Measurements from ENCODE around the gene STAC2. TPM values are rescaled to one million over a fixed set of nuclear protein-coding genes. Genes with fewer than 3 reads are reported as not detected.

Gene STAC2
- polyA plus RNA-seq, 2 of the 4 experiments (the other 2 are of a cell fraction): 0.03 to 0.26 TPM

- no peak for ATAC-seq
- 93% methylated on average over 15 of the region's 15 CpGs for WGBS (ENCODE audit: missing lambda C conversion rate)
- no peak overlapping the region for H3K4me2 ChIP-seq
- H3K4me1 ChIP-seq: no peaks in the 10 kb centered on the region
- H3K4me3 ChIP-seq: no peak overlapping the region
- TF ChIP-seq CEBPB (IDR thresholded peaks at IDR 0.05): no peak
- TF ChIP-seq, protein P1, sequence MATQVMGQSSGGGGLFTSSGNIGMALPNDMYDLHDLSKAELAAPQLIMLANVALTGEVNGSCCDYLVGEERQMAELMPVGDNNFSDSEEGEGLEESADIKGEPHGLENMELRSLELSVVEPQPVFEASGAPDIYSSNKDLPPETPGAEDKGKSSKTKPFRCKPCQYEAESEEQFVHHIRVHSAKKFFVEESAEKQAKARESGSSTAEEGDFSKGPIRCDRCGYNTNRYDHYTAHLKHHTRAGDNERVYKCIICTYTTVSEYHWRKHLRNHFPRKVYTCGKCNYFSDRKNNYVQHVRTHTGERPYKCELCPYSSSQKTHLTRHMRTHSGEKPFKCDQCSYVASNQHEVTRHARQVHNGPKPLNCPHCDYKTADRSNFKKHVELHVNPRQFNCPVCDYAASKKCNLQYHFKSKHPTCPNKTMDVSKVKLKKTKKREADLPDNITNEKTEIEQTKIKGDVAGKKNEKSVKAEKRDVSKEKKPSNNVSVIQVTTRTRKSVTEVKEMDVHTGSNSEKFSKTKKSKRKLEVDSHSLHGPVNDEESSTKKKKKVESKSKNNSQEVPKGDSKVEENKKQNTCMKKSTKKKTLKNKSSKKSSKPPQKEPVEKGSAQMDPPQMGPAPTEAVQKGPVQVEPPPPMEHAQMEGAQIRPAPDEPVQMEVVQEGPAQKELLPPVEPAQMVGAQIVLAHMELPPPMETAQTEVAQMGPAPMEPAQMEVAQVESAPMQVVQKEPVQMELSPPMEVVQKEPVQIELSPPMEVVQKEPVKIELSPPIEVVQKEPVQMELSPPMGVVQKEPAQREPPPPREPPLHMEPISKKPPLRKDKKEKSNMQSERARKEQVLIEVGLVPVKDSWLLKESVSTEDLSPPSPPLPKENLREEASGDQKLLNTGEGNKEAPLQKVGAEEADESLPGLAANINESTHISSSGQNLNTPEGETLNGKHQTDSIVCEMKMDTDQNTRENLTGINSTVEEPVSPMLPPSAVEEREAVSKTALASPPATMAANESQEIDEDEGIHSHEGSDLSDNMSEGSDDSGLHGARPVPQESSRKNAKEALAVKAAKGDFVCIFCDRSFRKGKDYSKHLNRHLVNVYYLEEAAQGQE (IDR thresholded peaks at IDR 0.05): no peak
- no peak for TF ChIP-seq TFCP2L1 (CRISPR knock-in tag; IDR thresholded peaks at IDR 0.05)
- no peak for TF ChIP-seq POLR2A (IDR thresholded peaks at IDR 0.05; ENCODE audit: low read length)
- no peak for TF ChIP-seq RARB (CRISPR knock-in tag; IDR thresholded peaks at IDR 0.05)
- TF ChIP-seq CBX8 (IDR thresholded peaks at IDR 0.05): no peak
- TF ChIP-seq KDM1A (IDR thresholded peaks at IDR 0.05; ENCODE audit: low read depth): no peak
- TF ChIP-seq FOSB (CRISPR knock-in tag; IDR thresholded peaks at IDR 0.05): no peak
- TF ChIP-seq CHD4 (IDR thresholded peaks at IDR 0.05; ENCODE audit: borderline replicate concordance): no peak
- TF ChIP-seq HEYL (CRISPR knock-in tag; IDR thresholded peaks at IDR 0.05): no peak
- TF ChIP-seq, protein P2, sequence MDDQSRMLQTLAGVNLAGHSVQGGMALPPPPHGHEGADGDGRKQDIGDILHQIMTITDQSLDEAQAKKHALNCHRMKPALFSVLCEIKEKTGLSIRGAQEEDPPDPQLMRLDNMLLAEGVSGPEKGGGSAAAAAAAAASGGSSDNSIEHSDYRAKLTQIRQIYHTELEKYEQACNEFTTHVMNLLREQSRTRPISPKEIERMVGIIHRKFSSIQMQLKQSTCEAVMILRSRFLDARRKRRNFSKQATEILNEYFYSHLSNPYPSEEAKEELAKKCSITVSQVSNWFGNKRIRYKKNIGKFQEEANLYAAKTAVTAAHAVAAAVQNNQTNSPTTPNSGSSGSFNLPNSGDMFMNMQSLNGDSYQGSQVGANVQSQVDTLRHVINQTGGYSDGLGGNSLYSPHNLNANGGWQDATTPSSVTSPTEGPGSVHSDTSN (IDR thresholded peaks at IDR 0.05): no peak
- TF ChIP-seq JUN (IDR thresholded peaks at IDR 0.05): no peak
- H3K27ac ChIP-seq: no peak overlapping the region
- H3K9me3 ChIP-seq: no peaks in the 10 kb centered on the region
- FAIRE-seq: no peak
- no peak for DNase-seq (ENCODE audit: low read depth in 1 of 2, low spot score in 1 of 2)
- ChIA-PET CTCF (interaction anchor here (0.5 to 7.1 kb wide), 12 partner anchors 9 to 58 kb away, joined by 3 to 69 read pairs (median 4); no protein-coding TSS in a partner anchor), POLR2A (interaction anchor here (0.6 kb wide), 1 partner anchor 266 kb away, joined by 3 read pairs; no protein-coding TSS in a partner anchor)
These were observed 39.2 kb downstream of the STAC2 start for GRCh38 chr17:39186481-39187002.

GRCh38 chr17:39183720-39184119 is 42.0 kb downstream of the STAC2 start:
- FAIRE-seq (no peak), DNase-seq (ENCODE audit: low read depth in 1 of 2, low spot score in 1 of 2) (no peak), ATAC-seq (no peak; a peak in 1 of 6 replicates)
- WGBS (ENCODE audit: missing lambda C conversion rate): 89% methylated on average over 10 of the region's 10 CpGs
- Histone ChIP-seq H3K9me3 (no peaks in the 10 kb centered on the region), H3K4me2 (no peak overlapping the region), H3K4me3 (no peak overlapping the region), H3K4me1 (peaks cover 3% of the 10 kb centered on the region), H3K27ac (no peak overlapping the region)
- TF ChIP-seq MAZ (IDR thresholded peaks at IDR 0.05; ENCODE audit: borderline replicate concordance, low read depth, low read length): no peak
- TF ChIP-seq TP53 (CRISPR knock-in tag; IDR thresholded peaks at IDR 0.05): no peak
- TF ChIP-seq POLR2A (IDR thresholded peaks at IDR 0.05; ENCODE audit: low read length): no peak
- no peak for TF ChIP-seq CBX2 (IDR thresholded peaks at IDR 0.05; ENCODE audit: borderline replicate concordance, low read depth)
- TF ChIP-seq KDM5A (IDR thresholded peaks at IDR 0.05): no peak
- no peak for TF ChIP-seq ZC3H11A (IDR thresholded peaks at IDR 0.05)
- no peak for TF ChIP-seq JUNB (IDR thresholded peaks at IDR 0.05)
- TF ChIP-seq ZSCAN20 (CRISPR knock-in tag; IDR thresholded peaks at IDR 0.05): no peak
- TF ChIP-seq MYC (IDR thresholded peaks at IDR 0.05; ENCODE audit: borderline replicate concordance, low read length): no peak
- TF ChIP-seq EP300 (IDR thresholded peaks at IDR 0.05): no peak
- no peak for TF ChIP-seq RAD21 (conservative IDR thresholded peaks at IDR 0.05 in 1 of 2, IDR thresholded peaks at IDR 0.05 in 1 of 2)
- no peak for TF ChIP-seq FOSB (CRISPR knock-in tag; IDR thresholded peaks at IDR 0.05)
- no peak for TF ChIP-seq ZNF302 (CRISPR knock-in tag; IDR thresholded peaks at IDR 0.05)
- no peak for TF ChIP-seq ZFP36 (IDR thresholded peaks at IDR 0.05; ENCODE audit: borderline replicate concordance, partially characterized antibody)
- TF ChIP-seq KDM1A (IDR thresholded peaks at IDR 0.05; ENCODE audit: low read depth): no peak
- no peak for TF ChIP-seq HEYL (CRISPR knock-in tag; IDR thresholded peaks at IDR 0.05)
- no peak for TF ChIP-seq FOXS1 (CRISPR knock-in tag; IDR thresholded peaks at IDR 0.05)
- POLR2A ChIA-PET: no interaction called here
- CTCF ChIA-PET: interaction anchor here (1.0 to 22.2 kb wide), 6 partner anchors 9 to 48 kb away, joined by 3 to 612 read pairs (median 10); partner anchors contain the start of genes ARL5C and PLXDC1

Measured in A549 (cell line).